ENCODE data around the gene CAMK2B.

Gene CAMK2B

GRCh38 chr7:44279731-44280505 is 45.5 kb downstream of the CAMK2B start:
- Mint-ChIP-seq H3K9me3 (ENCODE audit: low read depth) (no peaks in the 10 kb centered on the region), H3K4me3 (no peak overlapping the region), H3K27ac (no peak overlapping the region), H3K4me1 (ENCODE audit: low read depth) (no peaks in the 10 kb centered on the region), H3K27me3 (no peaks in the 10 kb centered on the region), H3K36me3 (no peaks in the 10 kb centered on the region)

- H3K4me1 Mint-ChIP-seq (ENCODE audit: low read depth) = no peaks in the 10 kb centered on the region
- H3K9me3 Mint-ChIP-seq (ENCODE audit: low read depth) = no peaks in the 10 kb centered on the region
- H3K4me3 Mint-ChIP-seq = no peak overlapping the region
- no peaks in the 10 kb centered on the region for H3K36me3 Mint-ChIP-seq
- H3K27ac Mint-ChIP-seq = no peak overlapping the region
- H3K27me3 Mint-ChIP-seq = no peaks in the 10 kb centered on the region
Observed at GRCh38 chr7:44279286-44279685, 46.1 kb downstream of the CAMK2B start.

- Mint-ChIP-seq H3K4me1 (ENCODE audit: low read depth) (no peaks in the 10 kb centered on the region), H3K27me3 (no peaks in the 10 kb centered on the region), H3K9me3 (ENCODE audit: low read depth) (no peaks in the 10 kb centered on the region), H3K4me3 (no peak overlapping the region), H3K36me3 (no peaks in the 10 kb centered on the region), H3K27ac (no peak overlapping the region)
Observed at GRCh38 chr7:44278451-44279161, 46.8 kb downstream of the CAMK2B start.

GRCh38 chr7:44277851-44278250 is 47.5 kb downstream of the CAMK2B start:
- Mint-ChIP-seq H3K27ac (no peak overlapping the region), H3K27me3 (no peaks in the 10 kb centered on the region), H3K4me1 (ENCODE audit: low read depth) (no peaks in the 10 kb centered on the region), H3K9me3 (ENCODE audit: low read depth) (no peaks in the 10 kb centered on the region), H3K36me3 (no peaks in the 10 kb centered on the region), H3K4me3 (no peak overlapping the region)

GRCh38 chr7:44277391-44277790 is 48.0 kb downstream of the CAMK2B start:
- Mint-ChIP-seq H3K9me3 (ENCODE audit: low read depth) (no peaks in the 10 kb centered on the region), H3K4me3 (no peak overlapping the region), H3K27me3 (no peaks in the 10 kb centered on the region), H3K27ac (no peak overlapping the region), H3K36me3 (no peaks in the 10 kb centered on the region), H3K4me1 (ENCODE audit: low read depth) (no peaks in the 10 kb centered on the region)

- Mint-ChIP-seq H3K36me3 (no peaks in the 10 kb centered on the region), H3K4me1 (ENCODE audit: low read depth) (no peaks in the 10 kb centered on the region), H3K9me3 (ENCODE audit: low read depth) (no peaks in the 10 kb centered on the region), H3K27me3 (no peaks in the 10 kb centered on the region), H3K27ac (no peak overlapping the region), H3K4me3 (no peak overlapping the region)
Observed at GRCh38 chr7:44276571-44277221, 48.7 kb downstream of the CAMK2B start.

DNA sequence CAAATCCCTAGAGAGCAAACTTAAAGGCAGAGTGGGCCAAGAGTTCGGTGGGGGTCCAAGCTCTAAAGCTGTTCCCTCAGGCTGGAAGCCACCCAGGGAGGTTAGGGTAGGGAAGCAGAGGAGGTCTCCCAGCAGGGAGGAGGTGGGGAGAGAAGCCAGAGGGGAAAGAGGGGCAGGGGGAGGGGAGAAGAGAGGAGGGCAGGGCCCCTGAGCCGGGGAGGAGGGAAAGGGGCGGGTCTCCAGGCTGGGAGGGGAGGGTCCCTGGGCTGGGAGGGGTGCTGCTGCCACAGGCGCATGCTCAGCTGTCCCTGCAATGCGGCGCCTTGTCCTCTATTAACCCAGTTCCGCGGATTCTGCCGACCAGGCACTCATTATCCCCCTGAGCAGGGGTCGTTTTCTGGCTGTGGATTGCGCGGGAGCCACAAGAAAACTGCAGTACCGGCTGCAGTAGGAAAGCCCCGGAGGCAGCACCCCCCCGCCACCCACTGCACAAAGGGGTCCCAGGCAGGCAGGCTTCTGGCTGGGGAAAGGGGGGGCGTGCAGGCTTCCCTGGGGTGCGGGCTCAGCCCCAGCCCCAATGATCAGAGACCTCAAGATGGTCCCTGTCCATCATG is 49.3 kb downstream of the CAMK2B start:
- Mint-ChIP-seq H3K4me1 (ENCODE audit: low read depth) (no peaks in the 10 kb centered on the region), H3K4me3 (no peak overlapping the region), H3K36me3 (no peaks in the 10 kb centered on the region)

DNA sequence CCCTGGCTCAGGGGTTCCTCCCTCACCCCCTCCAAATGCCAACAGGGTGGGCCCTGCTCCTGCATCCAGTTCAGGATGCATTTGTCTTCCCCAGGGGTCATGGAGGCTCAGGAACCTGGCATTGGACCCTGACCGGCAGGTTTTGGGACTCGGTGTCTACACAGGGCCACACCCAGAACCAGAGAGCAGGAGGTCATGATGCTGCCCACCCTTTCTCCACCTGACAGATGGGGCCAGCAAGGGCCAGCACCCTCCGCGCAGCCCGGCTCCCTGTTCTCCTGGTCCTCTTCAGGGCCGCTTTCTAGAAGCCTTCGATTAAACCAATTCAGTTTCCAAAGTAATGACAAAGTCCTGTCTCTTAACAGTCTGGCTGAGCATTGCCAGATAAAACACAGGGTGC is 50.2 kb downstream of the CAMK2B start:
- Mint-ChIP-seq H3K4me3 (no peak overlapping the region), H3K36me3 (no peaks in the 10 kb centered on the region), H3K9me3 (ENCODE audit: low read depth) (no peaks in the 10 kb centered on the region), H3K27me3 (no peaks in the 10 kb centered on the region), H3K4me1 (ENCODE audit: low read depth) (no peaks in the 10 kb centered on the region), H3K27ac (no peak overlapping the region)

More for the DNA sequence above, 49.3 kb downstream of the CAMK2B start:
- Mint-ChIP-seq H3K27ac (no peak overlapping the region), H3K27me3 (no peaks in the 10 kb centered on the region), H3K9me3 (ENCODE audit: low read depth) (no peaks in the 10 kb centered on the region)

DNA sequence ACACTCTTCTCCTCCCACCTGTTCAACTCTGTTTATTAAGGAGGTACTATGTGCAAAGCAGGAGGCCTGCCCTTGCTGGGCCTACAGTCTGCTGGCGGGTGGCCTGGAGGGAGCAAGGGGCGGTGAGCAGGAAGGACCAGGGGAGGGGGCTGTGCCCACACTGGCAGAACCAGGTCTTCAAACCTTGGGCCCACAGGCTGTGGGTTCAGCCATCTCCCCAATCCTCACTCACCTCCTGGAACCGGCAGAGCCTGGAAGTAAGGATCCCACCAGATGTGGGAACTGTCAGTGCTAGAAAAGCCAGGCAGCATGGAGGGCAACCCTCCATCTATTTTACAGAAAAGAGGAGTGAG is 50.8 kb downstream of the CAMK2B start:
- H3K27me3 Mint-ChIP-seq = no peaks in the 10 kb centered on the region
- no peak overlapping the region for H3K4me3 Mint-ChIP-seq
- H3K27ac Mint-ChIP-seq = no peak overlapping the region
- no peaks in the 10 kb centered on the region for H3K4me1 Mint-ChIP-seq (ENCODE audit: low read depth)
- H3K9me3 Mint-ChIP-seq (ENCODE audit: low read depth) = no peaks in the 10 kb centered on the region
- no peaks in the 10 kb centered on the region for H3K36me3 Mint-ChIP-seq

DNA sequence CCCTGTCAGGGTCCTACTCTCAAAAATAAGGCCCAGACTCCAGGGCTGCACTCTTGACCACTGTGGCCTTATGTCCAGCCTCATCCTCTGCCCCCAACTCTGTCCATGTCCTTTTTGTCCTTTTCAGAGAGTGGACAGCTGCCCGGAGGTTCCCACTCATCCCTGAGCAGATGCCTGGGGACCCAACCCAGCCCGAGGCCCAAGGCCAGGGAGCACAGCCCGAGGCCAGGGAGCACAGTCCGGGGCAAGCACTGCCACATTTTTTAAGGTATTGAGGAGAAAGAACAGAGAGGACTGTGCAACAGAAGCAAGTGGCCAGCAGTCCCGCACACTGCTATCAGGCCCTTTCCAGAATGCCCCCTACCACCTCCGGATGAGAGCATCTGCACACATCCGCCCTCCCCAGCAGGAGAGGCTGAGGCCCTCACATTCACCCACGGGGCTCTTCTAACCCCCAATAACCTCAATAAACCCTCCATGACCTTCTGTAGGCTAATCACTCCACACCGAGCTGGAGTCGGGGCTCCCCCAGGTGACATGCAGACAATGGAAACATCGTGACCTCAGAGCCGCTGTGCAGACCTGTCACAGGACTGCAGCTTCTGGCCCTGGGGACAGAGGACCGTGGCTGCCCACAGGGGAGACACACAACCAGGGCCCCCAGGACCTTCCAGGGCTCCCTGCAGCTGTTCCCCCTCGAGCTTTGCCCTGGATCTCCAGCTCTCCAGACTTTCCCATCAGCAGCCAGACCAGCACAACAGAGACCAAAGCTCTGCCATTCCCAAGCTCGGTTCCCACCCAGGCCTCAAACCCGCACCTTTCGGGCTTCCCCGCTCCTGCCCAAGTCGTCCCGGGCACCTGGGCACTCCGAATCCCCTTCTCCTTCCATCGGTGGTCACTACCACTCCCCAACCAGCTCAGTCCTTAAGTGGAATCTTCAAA is 51.4 kb downstream of the CAMK2B start:
- Mint-ChIP-seq H3K9me3 (ENCODE audit: low read depth) (no peaks in the 10 kb centered on the region), H3K27ac (no peak overlapping the region), H3K4me1 (ENCODE audit: low read depth) (no peaks in the 10 kb centered on the region), H3K27me3 (no peaks in the 10 kb centered on the region), H3K36me3 (no peaks in the 10 kb centered on the region), H3K4me3 (no peak overlapping the region)

DNA sequence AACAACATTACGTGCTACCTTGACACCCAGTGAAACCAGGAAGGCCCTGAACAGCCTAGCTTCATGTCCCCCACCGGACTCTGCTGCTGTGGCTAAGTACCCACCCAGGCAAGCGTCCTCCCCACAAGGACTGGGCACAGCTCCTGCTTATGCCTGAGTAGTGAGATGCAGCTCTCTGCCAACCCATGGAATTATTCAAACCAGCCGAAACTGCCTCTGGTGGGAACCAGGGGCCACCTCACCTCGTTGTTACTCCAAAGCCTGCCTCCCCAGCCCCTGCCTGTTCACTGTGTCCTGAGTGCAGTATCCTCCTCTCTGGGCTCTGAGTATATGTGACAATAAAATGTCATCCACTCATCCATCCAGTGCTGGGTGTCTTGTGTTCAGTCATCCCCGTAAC is 52.4 kb downstream of the CAMK2B start:
- no peak overlapping the region for H3K27ac Mint-ChIP-seq
- no peak overlapping the region for H3K4me3 Mint-ChIP-seq

DNA sequence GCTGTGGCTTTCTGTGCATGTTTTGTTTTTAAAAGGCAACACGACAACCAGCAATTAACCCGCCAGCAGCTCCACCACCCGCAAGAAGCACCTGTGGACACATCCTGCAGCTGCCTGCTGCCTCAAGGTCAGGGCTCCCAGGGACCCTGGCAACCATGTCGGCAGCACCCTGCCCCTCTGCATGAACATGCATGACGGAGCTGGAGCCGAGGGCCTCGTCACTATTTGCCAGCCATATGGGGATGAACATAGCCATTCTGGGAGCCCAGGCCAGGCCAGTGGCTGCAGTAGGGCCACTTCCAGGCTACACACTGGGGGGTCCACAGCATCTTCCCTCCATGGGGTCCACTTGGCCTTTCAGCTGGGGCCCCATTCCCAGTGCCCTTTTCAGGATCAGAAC is 52.9 kb downstream of the CAMK2B start:
- H3K27ac Mint-ChIP-seq = no peak overlapping the region
- H3K4me1 Mint-ChIP-seq (ENCODE audit: low read depth) = no peaks in the 10 kb centered on the region
- H3K27me3 Mint-ChIP-seq = no peaks in the 10 kb centered on the region
- no peaks in the 10 kb centered on the region for H3K9me3 Mint-ChIP-seq (ENCODE audit: low read depth)
- no peak overlapping the region for H3K4me3 Mint-ChIP-seq
- H3K36me3 Mint-ChIP-seq = no peaks in the 10 kb centered on the region

More for the DNA sequence above, 52.4 kb downstream of the CAMK2B start:
- Mint-ChIP-seq H3K4me1 (ENCODE audit: low read depth) (no peaks in the 10 kb centered on the region), H3K27me3 (no peaks in the 10 kb centered on the region), H3K36me3 (no peaks in the 10 kb centered on the region), H3K9me3 (ENCODE audit: low read depth) (no peaks in the 10 kb centered on the region)

DNA sequence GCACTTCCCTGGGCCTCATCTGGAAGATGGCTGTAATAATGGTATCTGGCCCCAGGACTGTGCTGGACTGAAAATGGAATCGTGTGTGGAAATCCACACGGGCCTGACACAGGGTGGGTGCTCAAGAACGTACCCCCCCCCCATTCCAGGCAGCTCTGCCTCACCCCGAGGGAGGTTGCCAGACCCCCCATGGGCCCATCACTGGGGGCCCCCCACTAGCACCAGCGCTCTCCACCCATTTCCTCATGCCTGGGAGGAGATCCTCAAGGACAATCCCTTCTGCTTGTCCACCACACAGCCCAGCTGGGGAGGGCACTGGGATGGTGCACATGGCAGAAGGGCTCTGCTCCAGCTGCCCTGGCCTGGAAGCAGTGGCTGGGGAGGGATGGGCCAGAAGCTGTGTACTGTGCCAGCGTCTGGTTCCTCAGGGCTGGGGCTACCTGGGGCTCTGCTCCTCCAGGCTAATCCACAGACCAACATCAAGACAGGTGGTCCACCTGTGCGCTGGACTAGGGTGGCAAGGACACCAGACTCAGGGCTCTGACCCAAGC is 55.4 kb downstream of the CAMK2B start:
- Mint-ChIP-seq H3K27ac (no peak overlapping the region), H3K9me3 (ENCODE audit: low read depth) (no peaks in the 10 kb centered on the region), H3K27me3 (no peaks in the 10 kb centered on the region), H3K4me3 (no peak overlapping the region), H3K36me3 (no peaks in the 10 kb centered on the region), H3K4me1 (ENCODE audit: low read depth) (no peaks in the 10 kb centered on the region)

DNA sequence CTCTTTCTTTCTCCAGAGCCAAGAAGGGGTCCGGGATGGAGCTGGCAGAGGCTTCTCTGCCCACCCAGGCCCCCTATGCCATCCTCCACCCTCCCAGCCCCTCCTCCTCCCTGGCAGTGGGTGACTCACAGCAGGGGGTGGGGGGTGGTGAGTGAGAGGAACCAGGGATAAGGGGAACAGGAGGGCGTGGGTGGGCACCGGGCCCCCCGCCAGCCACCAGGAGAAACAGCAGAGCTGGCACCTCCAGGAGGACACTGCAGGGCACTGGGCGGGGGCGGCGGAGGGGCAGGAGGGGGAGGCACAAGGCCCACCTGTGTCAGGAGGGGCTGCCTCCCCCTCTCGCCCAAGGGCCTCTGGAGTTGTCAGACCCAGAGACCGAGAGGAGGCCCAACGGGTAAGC is 56.0 kb downstream of the CAMK2B start:
- H3K36me3 Mint-ChIP-seq = no peaks in the 10 kb centered on the region
- no peaks in the 10 kb centered on the region for H3K27me3 Mint-ChIP-seq
- H3K9me3 Mint-ChIP-seq (ENCODE audit: low read depth) = no peaks in the 10 kb centered on the region
- no peak overlapping the region for H3K4me3 Mint-ChIP-seq
- no peaks in the 10 kb centered on the region for H3K4me1 Mint-ChIP-seq (ENCODE audit: low read depth)
- H3K27ac Mint-ChIP-seq = no peak overlapping the region

All from activated naive CD8-positive, alpha-beta T cell (primary cell).